Progenitor cell of endocrine pancreas (in vitro differentiated cells): Measurements from ENCODE around the gene ASCC2. TPM values are rescaled to one million over a fixed set of nuclear protein-coding genes. Genes with fewer than 3 reads are reported as not detected.

ENCODE experiments used
- DNase-seq: peaks from one replicate; pipeline ENCODE4 v3.0.0; 2021; ENCODE audit warnings: low spot score; ENCODE audit not compliant: unreplicated experiment
- H3K27ac Mint-ChIP-seq: 2 replicates; pipeline ENCODE4 v1.8.0; 2021; ENCODE audit warnings: mild to moderate bottlenecking, moderate library complexity, mixed read lengths
- H3K27me3 Mint-ChIP-seq: 2 replicates; pipeline ENCODE4 v1.8.0; 2021; ENCODE audit warnings: mixed read lengths
- H3K36me3 Mint-ChIP-seq: 2 replicates; pipeline ENCODE4 v1.8.0; 2022; ENCODE audit warnings: mixed read lengths; ENCODE audit not compliant: insufficient read depth
- H3K4me1 Mint-ChIP-seq: 2 replicates; pipeline ENCODE4 v1.8.0; 2021; ENCODE audit warnings: low read depth, mixed read lengths
- H3K4me3 Mint-ChIP-seq: 2 replicates; pipeline ENCODE4 v1.8.0; 2021; ENCODE audit warnings: low read depth, mild to moderate bottlenecking, moderate library complexity, mixed read lengths
- H3K9me3 Mint-ChIP-seq: 2 replicates; pipeline ENCODE4 v1.8.0; 2021; ENCODE audit warnings: low read depth, mixed read lengths
- total RNA-seq: library from RNA; stranded (reverse); gene quantifications from 2 replicates; pipeline ENCODE4 v1.2.1, GENCODE V29; 2021
- TF ChIP-seq, protein P1 (sequence below): fragments of 200-600 bp; sonication (generic); IDR thresholded peaks from one replicate; pipeline ENCODE4 v1.5.0; 2021; ENCODE audit warnings: antibody characterized with exemption, mild to moderate bottlenecking; ENCODE audit not compliant: unreplicated experiment

Gene ASCC2
- total RNA-seq, 1 donor from 2014 or later = 56.1 TPM

DNA sequence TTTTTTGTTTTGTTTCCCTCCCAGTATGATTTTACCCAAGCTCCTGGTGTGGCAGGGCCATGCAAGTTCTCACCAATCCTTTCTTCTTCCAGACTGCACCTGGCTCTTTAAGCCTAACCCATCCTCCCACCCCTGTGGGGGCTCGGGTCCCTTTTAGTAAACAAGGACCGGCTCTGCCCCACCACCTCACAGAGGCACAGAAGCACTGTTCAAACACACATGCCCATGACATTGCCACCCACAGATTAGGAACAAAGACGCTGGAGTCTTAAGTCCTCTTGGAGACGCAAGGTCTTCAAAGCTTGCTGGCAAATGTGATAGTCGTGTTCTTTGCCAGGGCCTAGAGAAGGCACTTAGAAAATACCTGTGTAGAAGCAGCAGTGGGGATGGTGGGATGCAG lies 52.0 kb downstream of the ASCC2 start:
- Mint-ChIP-seq H3K9me3 (no peaks in the 10 kb centered on the region), H3K36me3 (peaks cover 22% of the 10 kb centered on the region), H3K4me3 (peak overlapping the region; percentile 25), H3K27me3 (peaks cover 11% of the 10 kb centered on the region), H3K27ac (peak overlapping the region; percentile 91), H3K4me1 (peaks cover 45% of the 10 kb centered on the region)
- TF ChIP-seq, protein P1, sequence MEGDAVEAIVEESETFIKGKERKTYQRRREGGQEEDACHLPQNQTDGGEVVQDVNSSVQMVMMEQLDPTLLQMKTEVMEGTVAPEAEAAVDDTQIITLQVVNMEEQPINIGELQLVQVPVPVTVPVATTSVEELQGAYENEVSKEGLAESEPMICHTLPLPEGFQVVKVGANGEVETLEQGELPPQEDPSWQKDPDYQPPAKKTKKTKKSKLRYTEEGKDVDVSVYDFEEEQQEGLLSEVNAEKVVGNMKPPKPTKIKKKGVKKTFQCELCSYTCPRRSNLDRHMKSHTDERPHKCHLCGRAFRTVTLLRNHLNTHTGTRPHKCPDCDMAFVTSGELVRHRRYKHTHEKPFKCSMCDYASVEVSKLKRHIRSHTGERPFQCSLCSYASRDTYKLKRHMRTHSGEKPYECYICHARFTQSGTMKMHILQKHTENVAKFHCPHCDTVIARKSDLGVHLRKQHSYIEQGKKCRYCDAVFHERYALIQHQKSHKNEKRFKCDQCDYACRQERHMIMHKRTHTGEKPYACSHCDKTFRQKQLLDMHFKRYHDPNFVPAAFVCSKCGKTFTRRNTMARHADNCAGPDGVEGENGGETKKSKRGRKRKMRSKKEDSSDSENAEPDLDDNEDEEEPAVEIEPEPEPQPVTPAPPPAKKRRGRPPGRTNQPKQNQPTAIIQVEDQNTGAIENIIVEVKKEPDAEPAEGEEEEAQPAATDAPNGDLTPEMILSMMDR = no peak
- no peak for DNase-seq

DNA sequence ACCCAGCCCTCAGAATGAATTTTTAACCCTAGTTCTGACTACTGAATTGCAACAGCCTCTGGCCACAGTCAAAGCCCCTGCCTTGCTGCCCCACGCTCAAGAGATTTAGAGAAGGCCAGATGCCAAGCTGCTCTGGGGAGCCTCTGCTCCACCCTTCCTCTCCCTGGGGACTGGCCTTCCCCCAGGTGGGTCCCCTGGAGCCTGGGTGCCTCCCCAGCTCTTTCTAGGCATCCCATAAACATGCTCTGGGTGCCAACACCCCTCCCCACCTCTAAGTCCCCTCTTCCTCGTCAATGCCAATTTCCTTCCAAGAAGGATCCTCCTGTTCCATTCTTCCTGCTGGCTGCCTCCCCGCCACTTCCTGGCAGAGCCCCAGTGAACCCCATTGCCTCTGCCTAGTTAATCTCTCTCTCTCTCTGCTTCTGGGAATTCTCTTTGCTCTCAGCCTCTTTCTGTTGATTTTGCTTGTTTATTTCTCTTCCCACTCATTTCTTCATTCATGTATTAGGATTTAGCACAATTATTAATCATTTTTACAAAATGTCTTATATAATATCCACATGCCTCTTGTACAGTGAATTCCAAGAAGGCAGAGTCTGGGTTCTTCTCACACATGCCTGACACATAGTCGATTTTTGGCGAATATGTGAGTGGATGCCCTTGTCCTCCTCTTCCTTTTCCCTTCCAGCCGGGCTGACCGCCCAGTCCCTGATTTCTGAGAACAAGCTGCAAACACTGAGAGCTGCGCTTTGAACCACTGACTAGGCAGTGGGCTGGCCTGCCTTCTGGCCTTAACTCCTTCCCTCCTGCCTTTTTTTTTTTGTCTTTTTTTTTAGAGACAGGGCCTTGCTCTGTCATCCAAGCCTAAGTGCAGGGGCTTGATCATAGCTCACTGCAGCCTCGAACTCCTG lies 53.4 kb downstream of the ASCC2 start:
- no peak overlapping the region for H3K4me3 Mint-ChIP-seq
- DNase-seq = no peak
- H3K36me3 Mint-ChIP-seq = peaks cover 12% of the 10 kb centered on the region
- peaks cover 8% of the 10 kb centered on the region for H3K27me3 Mint-ChIP-seq
- H3K9me3 Mint-ChIP-seq = no peaks in the 10 kb centered on the region
- peaks cover 52% of the 10 kb centered on the region for H3K4me1 Mint-ChIP-seq
- H3K27ac Mint-ChIP-seq = peak overlapping the region; percentile 77
- TF ChIP-seq, protein P1 = no peak

DNA sequence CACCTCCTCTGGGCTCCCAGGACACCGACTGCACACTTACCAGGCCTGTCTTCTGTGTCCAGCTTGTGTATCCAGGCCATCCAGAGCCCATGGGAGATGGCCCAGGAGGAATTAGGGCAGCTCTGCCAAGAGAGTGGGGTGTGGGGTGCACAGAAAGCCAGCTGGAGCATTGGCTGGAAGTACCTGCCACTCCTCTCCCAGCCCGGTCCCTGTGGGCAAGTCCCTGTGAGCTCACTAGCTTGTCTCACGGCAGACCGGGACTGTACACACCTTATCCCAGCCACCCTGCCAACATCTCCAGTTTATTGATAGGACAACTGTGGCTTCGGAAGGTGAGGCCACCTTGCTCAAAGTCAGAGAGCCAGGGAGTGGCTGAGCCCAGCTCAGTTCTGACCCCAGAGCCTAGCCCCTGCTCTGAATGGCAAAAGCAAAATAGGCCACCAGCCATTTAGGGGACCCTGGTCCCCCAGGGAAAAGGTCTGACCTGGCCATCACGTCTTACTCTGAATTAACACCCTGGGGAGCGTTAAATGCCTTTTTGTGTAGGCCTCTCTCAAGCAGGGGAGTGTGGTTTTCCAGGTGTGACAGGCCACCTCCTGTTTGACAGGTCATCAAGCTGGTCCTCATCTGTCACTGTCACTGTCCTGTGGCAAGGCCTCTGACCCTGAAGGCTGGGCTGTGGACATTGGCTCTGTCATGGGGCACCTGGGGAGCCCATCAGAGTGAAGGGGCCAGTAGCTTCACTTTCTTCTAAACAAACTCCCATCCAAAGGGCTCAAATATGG lies 55.8 kb downstream of the ASCC2 start:
- Mint-ChIP-seq H3K27ac (no peak overlapping the region), H3K4me3 (no peak overlapping the region), H3K36me3 (no peaks in the 10 kb centered on the region), H3K27me3 (peaks cover 8% of the 10 kb centered on the region), H3K9me3 (no peaks in the 10 kb centered on the region), H3K4me1 (peaks cover 57% of the 10 kb centered on the region)
- no peak for DNase-seq
- TF ChIP-seq, protein P1 = no peak

DNA sequence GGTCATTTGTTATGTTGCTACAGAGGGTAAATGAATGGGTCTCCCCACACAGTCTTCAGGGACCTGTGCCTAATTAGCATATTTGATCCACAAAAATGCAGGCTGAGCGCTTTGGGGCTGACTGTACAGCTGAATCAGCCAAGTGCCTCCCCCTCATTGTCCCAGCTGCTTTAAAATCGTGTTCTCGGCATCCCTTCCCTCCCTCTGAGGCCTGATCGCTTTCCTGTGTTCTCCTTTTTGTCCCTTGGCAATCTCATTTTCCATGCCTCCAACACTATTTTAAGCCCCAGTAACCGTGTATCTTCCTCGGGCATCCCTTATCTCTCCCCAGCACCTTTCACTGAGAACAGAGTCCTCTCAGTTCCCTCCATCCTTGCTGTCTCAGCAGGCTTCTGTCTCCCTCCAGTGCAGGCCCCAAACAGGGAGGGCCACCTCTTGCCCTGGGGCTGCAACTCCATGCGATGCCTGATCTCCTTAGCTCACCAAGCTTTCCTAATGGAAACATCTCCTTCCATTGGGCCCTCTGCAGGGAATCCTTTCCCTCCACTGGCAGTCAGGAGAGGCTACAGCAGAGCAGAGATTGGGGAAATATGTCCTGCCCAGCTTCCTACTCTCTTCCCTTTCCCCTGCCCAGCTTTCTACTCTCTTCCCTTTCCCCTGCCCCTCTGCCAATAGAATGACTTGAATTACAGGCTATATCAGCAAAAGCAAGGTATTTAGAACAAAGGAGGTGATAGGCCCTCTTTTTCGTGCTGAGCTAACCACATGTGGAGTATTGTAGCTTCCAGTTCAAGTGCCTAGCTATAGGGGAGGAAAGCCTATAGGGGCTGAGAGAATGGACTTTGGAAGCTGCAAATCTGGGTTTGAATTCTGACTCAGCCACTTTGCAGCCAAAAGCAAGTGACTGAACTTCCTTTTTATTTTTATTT lies 57.1 kb downstream of the ASCC2 start:
- H3K4me3 Mint-ChIP-seq = no peak overlapping the region
- peaks cover 50% of the 10 kb centered on the region for H3K4me1 Mint-ChIP-seq
- no peak for DNase-seq
- no peaks in the 10 kb centered on the region for H3K9me3 Mint-ChIP-seq
- H3K36me3 Mint-ChIP-seq = no peaks in the 10 kb centered on the region
- H3K27ac Mint-ChIP-seq = no peak overlapping the region
- peaks cover 8% of the 10 kb centered on the region for H3K27me3 Mint-ChIP-seq
- TF ChIP-seq, protein P1 = no peak
